SU-DHL-6 (cell line): ENCODE measurements around the gene RBMS1.

Experiments used
- EZH2phosphoT487 ChIP-seq: fragments of 200-600 bp; sonication (generic), shearing (Covaris generic); conservative IDR thresholded peaks from 2 replicates; pipeline ENCODE4 v1.6.1; 2018; ENCODE audit warnings: mild to moderate bottlenecking, antibody characterized with exemption, low read length, moderate library complexity, mixed read lengths
- TF ChIP-seq, protein P1 (sequence below): fragments of 200-600 bp; sonication (generic); IDR thresholded peaks from one replicate; pipeline ENCODE4 v1.5.1; 2017; ENCODE audit warnings: antibody characterized with exemption, mild to moderate bottlenecking, low read length, moderate library complexity; ENCODE audit not compliant: insufficient read depth, poor library complexity, severe bottlenecking

DNA sequence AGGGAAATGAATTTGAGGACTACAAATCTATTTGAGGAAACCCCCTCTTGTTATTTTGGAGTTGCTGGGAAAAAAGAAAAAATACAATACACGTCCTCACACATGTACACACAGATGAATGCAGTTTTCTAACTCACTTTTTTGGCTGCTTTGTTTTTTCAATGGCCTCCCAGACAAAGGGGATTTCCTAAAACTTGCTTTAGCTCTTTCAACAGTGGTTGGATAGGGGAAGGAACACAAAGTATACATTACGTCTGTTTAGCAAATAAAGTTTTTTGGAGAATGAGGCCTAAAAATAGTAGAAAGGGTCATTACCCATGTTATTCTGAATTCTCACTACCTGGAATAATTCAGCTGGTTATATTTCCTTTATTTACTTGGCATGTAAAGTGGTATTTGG is 168.2 kb downstream of the RBMS1 start:
- TF ChIP-seq, protein P1, sequence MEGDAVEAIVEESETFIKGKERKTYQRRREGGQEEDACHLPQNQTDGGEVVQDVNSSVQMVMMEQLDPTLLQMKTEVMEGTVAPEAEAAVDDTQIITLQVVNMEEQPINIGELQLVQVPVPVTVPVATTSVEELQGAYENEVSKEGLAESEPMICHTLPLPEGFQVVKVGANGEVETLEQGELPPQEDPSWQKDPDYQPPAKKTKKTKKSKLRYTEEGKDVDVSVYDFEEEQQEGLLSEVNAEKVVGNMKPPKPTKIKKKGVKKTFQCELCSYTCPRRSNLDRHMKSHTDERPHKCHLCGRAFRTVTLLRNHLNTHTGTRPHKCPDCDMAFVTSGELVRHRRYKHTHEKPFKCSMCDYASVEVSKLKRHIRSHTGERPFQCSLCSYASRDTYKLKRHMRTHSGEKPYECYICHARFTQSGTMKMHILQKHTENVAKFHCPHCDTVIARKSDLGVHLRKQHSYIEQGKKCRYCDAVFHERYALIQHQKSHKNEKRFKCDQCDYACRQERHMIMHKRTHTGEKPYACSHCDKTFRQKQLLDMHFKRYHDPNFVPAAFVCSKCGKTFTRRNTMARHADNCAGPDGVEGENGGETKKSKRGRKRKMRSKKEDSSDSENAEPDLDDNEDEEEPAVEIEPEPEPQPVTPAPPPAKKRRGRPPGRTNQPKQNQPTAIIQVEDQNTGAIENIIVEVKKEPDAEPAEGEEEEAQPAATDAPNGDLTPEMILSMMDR: no peak
- no peak for TF ChIP-seq EZH2phosphoT487
